K562 (cell line): ENCODE data around the gene PIK3CD. TPM values are rescaled to one million over a fixed set of nuclear protein-coding genes. Genes with fewer than 3 reads are reported as not detected.

Experiments used
- ATF7 ChIP-seq: fragments of 450-650 bp; IDR thresholded peaks from 2 replicates; pipeline ENCODE4 v1.7.1; 2014; ENCODE audit warnings: mild to moderate bottlenecking, moderate library complexity
- CEBPB ChIP-seq: fragments of 450-650 bp; IDR thresholded peaks from 2 replicates; pipeline ENCODE4 v1.6.1; 2016; ENCODE audit warnings: missing genetic modification characterization, missing compliant biosample characterization
- FOXA3 ChIP-seq, 2 experiments: fragments of 450-650 bp in 1 of 2; sonication (generic) in 1 of 2; formaldehyde crosslinking; IDR thresholded peaks in 1 of 2; conservative IDR thresholded peaks in 1 of 2; 2 replicates each; pipeline versions ENCODE4 v1.4.0 to v1.8.0; 2020 to 2022; ENCODE audit warnings: mild to moderate bottlenecking in 2 of 2, missing genetic modification reagents in 1 of 2
- GABPB1 ChIP-seq: sonication (generic); formaldehyde crosslinking; IDR thresholded peaks from 2 replicates; pipeline ENCODE4 v1.8.0; 2022; ENCODE audit warnings: mild to moderate bottlenecking, missing genetic modification reagents
- HMGN3 ChIP-seq: IDR thresholded peaks from 2 replicates; pipeline ENCODE4 v1.6.1; 2011; ENCODE audit warnings: borderline replicate concordance, low read depth, mild to moderate bottlenecking, mixed read lengths, low read length; ENCODE audit not compliant: insufficient read length; ENCODE audit errors: extremely low read depth
- KLF13 ChIP-seq: fragments of 450-650 bp; IDR thresholded peaks from 2 replicates; pipeline ENCODE4 v1.6.1; 2016; ENCODE audit warnings: missing genetic modification characterization, low read depth, mild to moderate bottlenecking, missing compliant biosample characterization, moderate library complexity, borderline replicate concordance
- MXI1 ChIP-seq: IDR thresholded peaks from 2 replicates; pipeline ENCODE4 v1.6.1; 2011; ENCODE audit warnings: low read depth, mild to moderate bottlenecking, improper control_type of control experiment, low read length
- MYC ChIP-seq, 2 experiments: fragments of 250-450 bp in 1 of 2; sonication (Bioruptor Pico) in 1 of 2; IDR thresholded peaks; 2 replicates each; pipeline versions ENCODE4 v1.5.1 to v1.6.1; 2012 to 2021; ENCODE audit warnings: low read depth in 2 of 2, borderline replicate concordance in 1 of 2, improper control_type of control experiment in 1 of 2, low read length in 1 of 2, mild to moderate bottlenecking in 1 of 2, moderate library complexity in 1 of 2
- NRF1 ChIP-seq, 2 experiments: fragments of 450-650 bp; IDR thresholded peaks in 1 of 2; conservative IDR thresholded peaks in 1 of 2; 2 replicates each; pipeline ENCODE4 v1.6.1; 2014; ENCODE audit warnings: mild to moderate bottlenecking in 2 of 2
- POU5F1 ChIP-seq: fragments of 150-350 bp; IDR thresholded peaks from 2 replicates; pipeline ENCODE4 v1.6.1; 2014; ENCODE audit warnings: borderline replicate concordance, low read length, low read depth, mild to moderate bottlenecking; ENCODE audit not compliant: partially characterized antibody
- RBFOX2 ChIP-seq: fragments of 200-400 bp; formaldehyde crosslinking; IDR thresholded peaks from 2 replicates; pipeline ENCODE4 v1.6.1; 2017; ENCODE audit warnings: low read depth, mild to moderate bottlenecking, low read length, moderate library complexity
- TARDBP ChIP-seq: fragments of 450-650 bp; IDR thresholded peaks from 2 replicates; pipeline ENCODE4 v1.6.1; 2016
- ZNF668 ChIP-seq: fragments of 250-450 bp; sonication (Bioruptor Pico); IDR thresholded peaks from 2 replicates; pipeline ENCODE4 v1.8.0; 2022; ENCODE audit warnings: mild to moderate bottlenecking, inconsistent platforms
- ZNF79 ChIP-seq: fragments of 250-450 bp; sonication (Bioruptor Pico); IDR thresholded peaks from 2 replicates; pipeline ENCODE4 v1.4.0; 2020; ENCODE audit warnings: low read depth, mild to moderate bottlenecking, moderate library complexity
- polyA plus RNA-seq, 8 experiments: library from polyadenylated mRNA; depleted of rRNA in 4 of 8; stranded (reverse) in 5 of 8; unstranded in 3 of 8; fragments of >200 nt; fragmentation: Nextera tagmentation in 2 of 8; fragmentation: Illumina TruSeq in 1 of 8; extraction: Ambion mirVana in 2 of 8; extraction: Trizol in 1 of 8; gene quantifications; 2 replicates each; pipeline versions ENCODE4 v1.2.1 to v1.2.3, GENCODE V29; 2011 to 2014; ENCODE audit warnings: inconsistent platforms in 1 of 8, missing spikeins in 1 of 8
- total RNA-seq, 7 experiments: library from RNA; depleted of rRNA in 6 of 7; stranded (reverse); fragments of >200 nt in 6 of 7; fragmentation: Illumina TruSeq in 2 of 7; extraction: Trizol in 2 of 7; gene quantifications; 2 replicates each; pipeline versions ENCODE4 v1.2.1 to v1.2.3, GENCODE V29; 2011 to 2021; ENCODE audit warnings: low replicate concordance in 1 of 7
- TF ChIP-seq, protein P1 (sequence below): fragments of 250-450 bp; sonication (Bioruptor Pico); IDR thresholded peaks from 2 replicates; pipeline ENCODE4 v1.4.0; 2020; ENCODE audit warnings: mild to moderate bottlenecking
- TF ChIP-seq, protein P2 (sequence below): sonication (generic); formaldehyde crosslinking; IDR thresholded peaks from 2 replicates; pipeline ENCODE4 v1.9.0; 2022; ENCODE audit warnings: mild to moderate bottlenecking, missing genetic modification reagents
- TF ChIP-seq, protein P3 (sequence below): conservative IDR thresholded peaks from 2 replicates; pipeline ENCODE4 v1.6.1; 2011; ENCODE audit warnings: low read depth, mild to moderate bottlenecking, low read length; ENCODE audit not compliant: control insufficient read depth
- TF ChIP-seq, protein P4 (sequence below): sonication (generic); formaldehyde crosslinking; IDR thresholded peaks from 2 replicates; pipeline ENCODE4 v1.8.0; 2023; ENCODE audit warnings: mild to moderate bottlenecking, missing genetic modification reagents
- TF ChIP-seq, protein P5 (sequence below): fragments of 250-450 bp; sonication (Bioruptor Pico); IDR thresholded peaks from 2 replicates; pipeline ENCODE4 v1.8.0; 2021; ENCODE audit warnings: borderline replicate concordance, mild to moderate bottlenecking, moderate library complexity; ENCODE audit not compliant: poor library complexity, severe bottlenecking

The PIK3CD gene
- total and polyA plus RNA-seq, 9 of the 15 experiments (the other 6 are each of a cell fraction or from before 2014, with no cell fraction given), result 1.8 to 20.8 (median 7.2) TPM

DNA sequence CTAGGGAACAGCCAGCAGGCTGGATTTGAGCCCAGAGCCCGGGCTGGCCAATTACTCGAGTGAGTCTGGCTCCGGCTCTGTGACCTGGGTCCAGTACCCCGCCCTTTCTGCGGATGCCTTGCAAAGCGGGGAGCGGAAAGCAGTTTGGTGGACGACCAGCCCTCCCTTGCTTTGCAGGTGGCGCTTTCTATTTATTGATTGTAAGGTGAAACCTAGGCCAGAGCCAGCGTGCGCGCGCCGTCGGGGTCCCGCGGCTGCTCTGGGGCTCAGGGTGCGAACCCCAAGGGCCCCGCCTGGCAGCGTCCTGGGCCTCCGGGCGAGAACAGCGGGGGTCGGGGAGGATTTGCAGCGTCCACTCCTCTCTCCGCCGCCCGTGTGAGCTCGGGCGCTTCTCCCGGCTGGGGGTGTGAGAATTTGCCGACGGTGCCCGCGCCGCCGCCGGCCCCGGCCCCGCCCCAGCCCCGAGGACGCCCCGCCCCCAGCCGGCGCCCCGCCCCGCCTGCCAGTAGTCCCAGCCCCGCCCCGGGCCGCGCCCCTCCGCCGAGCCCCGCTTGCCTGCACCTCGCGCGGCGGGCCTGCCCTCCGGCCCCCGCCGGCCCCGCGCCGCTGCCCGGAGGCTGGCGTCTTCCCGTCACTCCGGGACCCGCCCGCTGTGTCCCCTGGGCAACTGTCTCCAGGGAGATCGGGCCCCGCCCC, 37.6 kb downstream of the PIK3CD start (continued):
- TF ChIP-seq, protein P1, sequence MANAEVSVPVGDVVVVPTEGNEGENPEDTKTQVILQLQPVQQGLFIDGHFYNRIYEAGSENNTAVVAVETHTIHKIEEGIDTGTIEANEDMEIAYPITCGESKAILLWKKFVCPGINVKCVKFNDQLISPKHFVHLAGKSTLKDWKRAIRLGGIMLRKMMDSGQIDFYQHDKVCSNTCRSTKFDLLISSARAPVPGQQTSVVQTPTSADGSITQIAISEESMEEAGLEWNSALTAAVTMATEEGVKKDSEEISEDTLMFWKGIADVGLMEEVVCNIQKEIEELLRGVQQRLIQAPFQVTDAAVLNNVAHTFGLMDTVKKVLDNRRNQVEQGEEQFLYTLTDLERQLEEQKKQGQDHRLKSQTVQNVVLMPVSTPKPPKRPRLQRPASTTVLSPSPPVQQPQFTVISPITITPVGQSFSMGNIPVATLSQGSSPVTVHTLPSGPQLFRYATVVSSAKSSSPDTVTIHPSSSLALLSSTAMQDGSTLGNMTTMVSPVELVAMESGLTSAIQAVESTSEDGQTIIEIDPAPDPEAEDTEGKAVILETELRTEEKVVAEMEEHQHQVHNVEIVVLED (CRISPR knock-in tag), result no peak
- TF ChIP-seq, protein P2, sequence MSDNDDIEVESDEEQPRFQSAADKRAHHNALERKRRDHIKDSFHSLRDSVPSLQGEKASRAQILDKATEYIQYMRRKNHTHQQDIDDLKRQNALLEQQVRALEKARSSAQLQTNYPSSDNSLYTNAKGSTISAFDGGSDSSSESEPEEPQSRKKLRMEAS (CRISPR knock-in tag), result peak; percentile 47; the same call in 1 of the 2 replicates
- TF ChIP-seq, protein P3, sequence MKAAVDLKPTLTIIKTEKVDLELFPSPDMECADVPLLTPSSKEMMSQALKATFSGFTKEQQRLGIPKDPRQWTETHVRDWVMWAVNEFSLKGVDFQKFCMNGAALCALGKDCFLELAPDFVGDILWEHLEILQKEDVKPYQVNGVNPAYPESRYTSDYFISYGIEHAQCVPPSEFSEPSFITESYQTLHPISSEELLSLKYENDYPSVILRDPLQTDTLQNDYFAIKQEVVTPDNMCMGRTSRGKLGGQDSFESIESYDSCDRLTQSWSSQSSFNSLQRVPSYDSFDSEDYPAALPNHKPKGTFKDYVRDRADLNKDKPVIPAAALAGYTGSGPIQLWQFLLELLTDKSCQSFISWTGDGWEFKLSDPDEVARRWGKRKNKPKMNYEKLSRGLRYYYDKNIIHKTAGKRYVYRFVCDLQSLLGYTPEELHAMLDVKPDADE, result peak; percentile 41; the same call in 1 of the 2 replicates
- TF ChIP-seq HMGN3, result peak; percentile 67
- TF ChIP-seq NRF1 (conservative IDR thresholded peaks at IDR 0.05 in 1 of 2, IDR thresholded peaks at IDR 0.05 in 1 of 2), result peak; percentile 41 to 54; a peak in 3 of 4 replicates
- TF ChIP-seq RBFOX2, result peak; percentile 44
- TF ChIP-seq, protein P4, sequence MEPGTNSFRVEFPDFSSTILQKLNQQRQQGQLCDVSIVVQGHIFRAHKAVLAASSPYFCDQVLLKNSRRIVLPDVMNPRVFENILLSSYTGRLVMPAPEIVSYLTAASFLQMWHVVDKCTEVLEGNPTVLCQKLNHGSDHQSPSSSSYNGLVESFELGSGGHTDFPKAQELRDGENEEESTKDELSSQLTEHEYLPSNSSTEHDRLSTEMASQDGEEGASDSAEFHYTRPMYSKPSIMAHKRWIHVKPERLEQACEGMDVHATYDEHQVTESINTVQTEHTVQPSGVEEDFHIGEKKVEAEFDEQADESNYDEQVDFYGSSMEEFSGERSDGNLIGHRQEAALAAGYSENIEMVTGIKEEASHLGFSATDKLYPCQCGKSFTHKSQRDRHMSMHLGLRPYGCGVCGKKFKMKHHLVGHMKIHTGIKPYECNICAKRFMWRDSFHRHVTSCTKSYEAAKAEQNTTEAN, result no peak
- TF ChIP-seq ATF7, result peak; percentile 28; the same call in 1 of the 2 replicates
- no peak for TF ChIP-seq POU5F1
- no peak for TF ChIP-seq KLF13
- TF ChIP-seq FOXA3 (CRISPR knock-in tag; conservative IDR thresholded peaks at IDR 0.05 in 1 of 2, IDR thresholded peaks at IDR 0.05 in 1 of 2), result no peak
- no peak for TF ChIP-seq ZNF668
- TF ChIP-seq TARDBP, result no peak
- TF ChIP-seq MYC (IDR thresholded peaks at IDR 0.05; ENCODE audit: low read depth, low read length), result peak; percentile 25; the same call in 1 of the 2 replicates
- TF ChIP-seq MYC (CRISPR knock-in tag; IDR thresholded peaks at IDR 0.05; ENCODE audit: borderline replicate concordance, low read depth), result no peak
- peak; percentile 88 for TF ChIP-seq MXI1
- TF ChIP-seq GABPB1 (CRISPR knock-in tag), result peak; percentile 62
- TF ChIP-seq, protein P5, sequence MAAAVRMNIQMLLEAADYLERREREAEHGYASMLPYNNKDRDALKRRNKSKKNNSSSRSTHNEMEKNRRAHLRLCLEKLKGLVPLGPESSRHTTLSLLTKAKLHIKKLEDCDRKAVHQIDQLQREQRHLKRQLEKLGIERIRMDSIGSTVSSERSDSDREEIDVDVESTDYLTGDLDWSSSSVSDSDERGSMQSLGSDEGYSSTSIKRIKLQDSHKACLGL, result no peak
- no peak for TF ChIP-seq ZNF79 (CRISPR knock-in tag)
- no peak for TF ChIP-seq CEBPB (tag)
